Thymus (tissue), 11 donors: ENCODE results near the gene PTPN20. TPM values are rescaled to one million over a fixed set of nuclear protein-coding genes. Genes with fewer than 3 reads are reported as not detected.

Experiments used
- DNase-seq, 9 donors: peaks; one replicate each; pipeline ENCODE4 v3.0.0-alpha.2; 2013; ENCODE audit warnings: low spot score in 9 of 9, low read depth in 6 of 9, missing footprints in 1 of 9
- H3K27ac ChIP-seq, 2 donors: one replicate each; pipeline ENCODE4 v1.5.1; 2013; ENCODE audit warnings: control low read depth in 1 of 2, low read depth in 1 of 2, low read length in 1 of 2, mild to moderate bottlenecking in 1 of 2, moderate library complexity in 1 of 2
- H3K27me3 ChIP-seq, 2 donors: one replicate each; pipeline ENCODE4 v1.5.1; 2013; ENCODE audit warnings: low read length in 1 of 2; ENCODE audit not compliant: control insufficient read depth in 2 of 2, insufficient read depth in 1 of 2
- H3K36me3 ChIP-seq, 2 donors: one replicate each; pipeline ENCODE4 v1.5.1; 2013; ENCODE audit warnings: low read length in 1 of 2, mild to moderate bottlenecking in 1 of 2, moderate library complexity in 1 of 2; ENCODE audit not compliant: control insufficient read depth in 2 of 2, insufficient read depth in 2 of 2
- H3K4me1 ChIP-seq, 2 donors: one replicate each; pipeline ENCODE4 v1.5.1; 2013; ENCODE audit warnings: low read length in 2 of 2; ENCODE audit not compliant: control insufficient read depth in 2 of 2, insufficient read depth in 2 of 2
- H3K4me3 ChIP-seq, 2 donors: one replicate each; pipeline ENCODE4 v1.5.1; 2013; ENCODE audit warnings: low read length in 2 of 2, control low read depth in 1 of 2, mild to moderate bottlenecking in 1 of 2
- H3K9me3 ChIP-seq, 2 donors: one replicate each; pipeline ENCODE4 v1.5.1; 2013; ENCODE audit warnings: low read length in 1 of 2, mild to moderate bottlenecking in 1 of 2; ENCODE audit not compliant: control insufficient read depth in 2 of 2, insufficient read depth in 1 of 2
- WGBS: extraction: QIAGEN DNeasy Blood & Tissue Kit; methylation state at CpG from one replicate; pipeline ENCODE4 v1.1.7; 2013; 5-methylcytosine and 5-hydroxymethylcytosine counted together
- polyA plus RNA-seq: library from polyadenylated mRNA; stranded (reverse); fragments of 200-250 nt; gene quantifications from one replicate; pipeline ENCODE4 v1.2.3, GENCODE V29; 2013
- total RNA-seq: library from RNA; stranded (reverse); fragments of 120-200 nt; gene quantifications from one replicate; pipeline ENCODE4 v1.2.4, GENCODE V29; 2013
- donor health status: healthy.

The PTPN20 gene
- total and polyA plus RNA-seq, 2 donors: 0.78 to 1.2 TPM

- no peaks in the 10 kb centered on the region for H3K9me3 ChIP-seq
- no peak overlapping the region for H3K27ac ChIP-seq
- H3K4me3 ChIP-seq: no peak overlapping the region
- H3K4me1 ChIP-seq: no peaks in the 10 kb centered on the region
- no peak for DNase-seq
- H3K27me3 ChIP-seq: no peaks in the 10 kb centered on the region
- no peaks in the 10 kb centered on the region for H3K36me3 ChIP-seq
These were observed 104.2 kb downstream of the PTPN20 start for GRCh38 chr10:47015404-47015803.

GRCh38 chr10:47016564-47016963 lies 105.3 kb downstream of the PTPN20 start:
- DNase-seq: no peak
- no peaks in the 10 kb centered on the region for H3K9me3 ChIP-seq

GRCh38 chr10:47018026-47018735 lies 107.0 kb downstream of the PTPN20 start:
- Histone ChIP-seq H3K27me3 (no peaks in the 10 kb centered on the region), H3K36me3 (no peaks in the 10 kb centered on the region), H3K27ac (no peak overlapping the region), H3K4me3 (no peak overlapping the region), H3K4me1 (peaks cover 0 to 2% of the 10 kb centered on the region in 2 donors), H3K9me3 (no peaks in the 10 kb centered on the region)
- WGBS: 96% methylated on average over 2 of the region's 2 CpGs
- DNase-seq: no peak

More at GRCh38 chr10:47016564-47016963, 105.3 kb downstream of the PTPN20 start:
- no peaks in the 10 kb centered on the region for H3K27me3 ChIP-seq
- H3K27ac ChIP-seq: no peak overlapping the region
- 97% methylated on average over 8 of the region's 8 CpGs for WGBS
- no peaks in the 10 kb centered on the region for H3K4me1 ChIP-seq
- no peaks in the 10 kb centered on the region for H3K36me3 ChIP-seq
- H3K4me3 ChIP-seq: no peak overlapping the region

GRCh38 chr10:47019155-47020145 lies 108.2 kb downstream of the PTPN20 start:
- 82% methylated on average over 8 of the region's 8 CpGs for WGBS

GRCh38 chr10:47020471-47020870 lies 109.2 kb downstream of the PTPN20 start:
- Histone ChIP-seq H3K27me3 (no peaks in the 10 kb centered on the region), H3K4me3 (no peak overlapping the region), H3K4me1 (peaks cover 0 to 5% of the 10 kb centered on the region in 2 donors), H3K9me3 (no peaks in the 10 kb centered on the region), H3K36me3 (no peaks in the 10 kb centered on the region), H3K27ac (no peak overlapping the region)
- 97% methylated on average over 5 of the region's 5 CpGs for WGBS
- no peak for DNase-seq

More at GRCh38 chr10:47019155-47020145, 108.2 kb downstream of the PTPN20 start:
- no peak for DNase-seq
- Histone ChIP-seq H3K27ac (no peak overlapping the region), H3K9me3 (no peaks in the 10 kb centered on the region), H3K36me3 (no peaks in the 10 kb centered on the region), H3K4me1 (peaks cover 0 to 5% of the 10 kb centered on the region in 2 donors), H3K4me3 (no peak overlapping the region), H3K27me3 (no peaks in the 10 kb centered on the region)

- Histone ChIP-seq H3K4me1 (peaks cover 0 to 5% of the 10 kb centered on the region in 2 donors), H3K9me3 (no peaks in the 10 kb centered on the region), H3K27ac (no peak overlapping the region), H3K27me3 (no peaks in the 10 kb centered on the region), H3K36me3 (no peaks in the 10 kb centered on the region), H3K4me3 (no peak overlapping the region)
- WGBS: 94% methylated on average over 6 of the region's 6 CpGs
- no peak for DNase-seq
These were observed 110.6 kb downstream of the PTPN20 start for GRCh38 chr10:47021850-47022249.

GRCh38 chr10:47022311-47023131 lies 111.3 kb downstream of the PTPN20 start:
- Histone ChIP-seq H3K4me1 (peaks cover 0 to 5% of the 10 kb centered on the region in 2 donors), H3K27ac (no peak overlapping the region), H3K4me3 (no peak overlapping the region), H3K36me3 (no peaks in the 10 kb centered on the region), H3K27me3 (no peaks in the 10 kb centered on the region), H3K9me3 (no peaks in the 10 kb centered on the region)
- no peak for DNase-seq
- 88% methylated on average over 16 of the region's 16 CpGs for WGBS

- no peak for DNase-seq
- WGBS: 65% methylated on average over 17 of the region's 17 CpGs
- no peak overlapping the region for H3K27ac ChIP-seq
These were observed 112.2 kb downstream of the PTPN20 start for GRCh38 chr10:47023237-47024045.

More at GRCh38 chr10:47023237-47024045, 112.2 kb downstream of the PTPN20 start:
- Histone ChIP-seq H3K27me3 (no peaks in the 10 kb centered on the region), H3K9me3 (no peaks in the 10 kb centered on the region), H3K36me3 (no peaks in the 10 kb centered on the region), H3K4me3 (no peak overlapping the region), H3K4me1 (peaks cover 0 to 5% of the 10 kb centered on the region in 2 donors)
